H1 (cell line): Measurements from ENCODE around the gene AUH.

Source experiments
- ATF2 ChIP-seq: IDR thresholded peaks from 2 replicates; pipeline ENCODE4 v1.6.1; 2012; ENCODE audit warnings: low read length, inconsistent platforms
- CREB1 ChIP-seq: IDR thresholded peaks from 2 replicates; pipeline ENCODE4 v1.6.1; 2012; ENCODE audit warnings: inconsistent platforms
- CTCF ChIP-seq, 3 experiments: IDR thresholded peaks; 1 replicate in 2 of 3; 2 replicates in 1 of 3; pipeline versions ENCODE4 v1.5.1 to v1.6.1; 2011; ENCODE audit warnings: low read length in 3 of 3, mild to moderate bottlenecking in 3 of 3, inconsistent platforms in 2 of 3, low read depth in 1 of 3, moderate library complexity in 1 of 3; ENCODE audit not compliant: insufficient read depth in 1 of 3; ENCODE audit errors: control extremely low read depth in 1 of 3
- POLR2AphosphoS5 ChIP-seq: IDR thresholded peaks from 2 replicates; pipeline ENCODE4 v1.6.1; 2011; ENCODE audit warnings: low read depth, low read length
- SP2 ChIP-seq: IDR thresholded peaks from 2 replicates; pipeline ENCODE4 v1.6.1; 2012; ENCODE audit warnings: mild to moderate bottlenecking, low read length, inconsistent platforms

- TF ChIP-seq CTCF (IDR thresholded peaks at IDR 0.05; ENCODE audit: control extremely low read depth in 1 of 3, insufficient read depth in 1 of 3, low read depth in 1 of 3, low read length in 3 of 3), result no peak
- TF ChIP-seq ATF2, result no peak
- TF ChIP-seq POLR2AphosphoS5, result no peak
- TF ChIP-seq CREB1, result no peak
- no peak for TF ChIP-seq SP2
Observed at GRCh38 chr9:91391818-91392217, 30.1 kb upstream of the AUH start.
